OCI-LY1 (cell line): ENCODE data around the gene MYBPC1.

ENCODE experiments used
- H2AFZ ChIP-seq: fragments of 200-600 bp; sonication (generic), shearing (Covaris generic); 2 replicates; pipeline ENCODE4 v1.6.0; 2014; ENCODE audit warnings: antibody characterized with exemption, mild to moderate bottlenecking, low read length
- H3F3A ChIP-seq: fragments of 200-600 bp; sonication (generic), shearing (Covaris generic); 2 replicates; pipeline ENCODE4 v1.6.0; 2014; ENCODE audit warnings: mild to moderate bottlenecking, antibody characterized with exemption, low read length, moderate library complexity; ENCODE audit not compliant: insufficient read depth
- H3K27ac ChIP-seq: fragments of 200-600 bp; sonication (generic); 2 replicates; pipeline ENCODE4 v1.5.1; 2014; ENCODE audit warnings: low read length, mixed run types, mild to moderate bottlenecking, low read depth; ENCODE audit not compliant: poor library complexity, severe bottlenecking
- H3K27me3 ChIP-seq: fragments of 200-600 bp; sonication (generic); 2 replicates; pipeline ENCODE4 v1.6.0; 2014; ENCODE audit warnings: antibody characterized with exemption, mild to moderate bottlenecking, low read length, moderate library complexity; ENCODE audit not compliant: insufficient read depth
- H3K36me3 ChIP-seq: fragments of 200-600 bp; sonication (generic); 2 replicates; pipeline ENCODE4 v1.6.1; 2014; ENCODE audit warnings: mild to moderate bottlenecking, antibody characterized with exemption, low read length, moderate library complexity, mixed read lengths; ENCODE audit not compliant: insufficient read depth
- H3K4me1 ChIP-seq: fragments of 200-600 bp; sonication (generic); 2 replicates; pipeline ENCODE4 v1.5.1; 2014; ENCODE audit warnings: mild to moderate bottlenecking, low read length, moderate library complexity; ENCODE audit not compliant: insufficient read depth, severe bottlenecking
- H3K4me2 ChIP-seq: fragments of 200-600 bp; sonication (generic), shearing (Covaris generic); 2 replicates; pipeline ENCODE4 v1.6.1; 2014; ENCODE audit warnings: low read length
- H3K4me3 ChIP-seq: fragments of 200-600 bp; sonication (generic); 2 replicates; pipeline ENCODE4 v1.5.1; 2014; ENCODE audit warnings: low read length, low read depth, mild to moderate bottlenecking, mixed read lengths; ENCODE audit not compliant: poor library complexity, severe bottlenecking
- H3K79me2 ChIP-seq: fragments of 200-600 bp; shearing (Covaris generic); 2 replicates; pipeline ENCODE4 v1.6.1; 2016; ENCODE audit warnings: mixed run types, low read length, mixed read lengths; ENCODE audit not compliant: insufficient read depth
- H3K9ac ChIP-seq: fragments of 200-600 bp; sonication (generic), shearing (Covaris generic); 2 replicates; pipeline ENCODE4 v1.6.1; 2014; ENCODE audit warnings: mild to moderate bottlenecking, low read length, mixed read lengths
- H3K9me2 ChIP-seq: fragments of 200-600 bp; sonication (generic), shearing (Covaris generic); 2 replicates; pipeline ENCODE4 v1.6.1; 2014; ENCODE audit warnings: low read depth, mild to moderate bottlenecking, low read length, mixed read lengths
- H3K9me3 ChIP-seq: fragments of 200-600 bp; shearing (Covaris generic); 2 replicates; pipeline ENCODE4 v1.6.1; 2014; ENCODE audit warnings: low read length, mixed read lengths
- H4K20me1 ChIP-seq: fragments of 200-600 bp; sonication (generic), shearing (Covaris generic); 2 replicates; pipeline ENCODE4 v1.6.0; 2016; ENCODE audit warnings: mild to moderate bottlenecking, low read length; ENCODE audit not compliant: insufficient read depth
- EZH2 ChIP-seq: fragments of 200-600 bp; sonication (generic), shearing (Covaris generic); IDR thresholded peaks from 2 replicates; pipeline ENCODE4 v1.8.0; 2017; ENCODE audit warnings: borderline replicate concordance, mixed run types, mild to moderate bottlenecking, antibody characterized with exemption, low read length, moderate library complexity, mixed read lengths
- TF ChIP-seq, protein P1 (sequence below): fragments of 200-600 bp; sonication (generic), shearing (Covaris generic); IDR thresholded peaks from 2 replicates; pipeline ENCODE4 v1.5.1; 2017; ENCODE audit warnings: mild to moderate bottlenecking, antibody characterized with exemption, low read length, moderate library complexity, mixed read lengths

MYBPC1 gene

DNA sequence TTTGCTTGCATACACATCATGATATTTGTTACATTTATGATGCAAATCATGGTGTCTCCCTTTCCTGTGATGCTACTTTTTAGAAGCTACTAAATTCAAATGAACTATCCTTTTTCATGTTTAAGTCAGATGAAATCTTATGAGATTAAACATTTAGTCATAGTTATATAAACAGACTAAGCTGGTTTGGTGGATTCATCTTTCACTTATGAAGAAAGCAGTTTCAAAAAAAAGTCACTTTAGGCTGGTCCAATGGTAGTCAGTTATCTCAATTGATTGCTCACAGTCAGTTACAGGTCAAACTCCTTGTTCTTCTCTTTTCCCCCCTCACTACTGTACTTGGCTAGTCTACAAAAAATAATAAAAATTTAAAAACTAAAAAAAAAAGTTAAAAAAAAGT is 124.8 kb downstream of the MYBPC1 start:
- peaks cover 69% of the 10 kb centered on the region for H3K36me3 ChIP-seq

DNA sequence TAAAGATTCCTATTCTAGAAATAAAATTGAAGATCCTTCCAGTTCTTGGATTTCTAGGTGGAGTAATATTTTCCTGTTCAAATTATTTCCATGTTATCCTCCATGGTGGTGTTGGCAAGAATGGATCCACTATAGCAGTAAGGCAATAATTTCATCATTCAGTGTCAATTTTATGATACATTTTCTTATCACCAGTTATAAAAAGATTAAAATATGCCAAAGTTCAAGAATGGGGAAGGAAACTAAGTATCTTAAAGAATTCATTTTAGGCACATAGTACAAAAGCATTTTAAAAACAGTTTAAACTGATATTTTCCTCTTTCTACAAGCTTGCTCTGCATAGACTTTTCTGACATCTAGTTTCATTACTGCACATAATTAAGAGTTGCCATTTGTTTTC is 125.3 kb downstream of the MYBPC1 start:
- Histone ChIP-seq H3K79me2 (peaks cover 18% of the 10 kb centered on the region; the same call in 1 of the 2 replicates), H3K36me3 (peaks cover 74% of the 10 kb centered on the region), H4K20me1 (no peaks in the 10 kb centered on the region), H3K4me2 (no peak overlapping the region), H3K9ac (no peak overlapping the region), H3F3A (no peaks in the 10 kb centered on the region), H3K4me1 (no peaks in the 10 kb centered on the region), H3K27me3 (no peaks in the 10 kb centered on the region), H3K9me3 (no peaks in the 10 kb centered on the region), H2AFZ (no peak overlapping the region), H3K27ac (no peak overlapping the region), H3K4me3 (no peak overlapping the region), H3K9me2 (no peaks in the 10 kb centered on the region)
- TF ChIP-seq EZH2 = no peak
- TF ChIP-seq, protein P1, sequence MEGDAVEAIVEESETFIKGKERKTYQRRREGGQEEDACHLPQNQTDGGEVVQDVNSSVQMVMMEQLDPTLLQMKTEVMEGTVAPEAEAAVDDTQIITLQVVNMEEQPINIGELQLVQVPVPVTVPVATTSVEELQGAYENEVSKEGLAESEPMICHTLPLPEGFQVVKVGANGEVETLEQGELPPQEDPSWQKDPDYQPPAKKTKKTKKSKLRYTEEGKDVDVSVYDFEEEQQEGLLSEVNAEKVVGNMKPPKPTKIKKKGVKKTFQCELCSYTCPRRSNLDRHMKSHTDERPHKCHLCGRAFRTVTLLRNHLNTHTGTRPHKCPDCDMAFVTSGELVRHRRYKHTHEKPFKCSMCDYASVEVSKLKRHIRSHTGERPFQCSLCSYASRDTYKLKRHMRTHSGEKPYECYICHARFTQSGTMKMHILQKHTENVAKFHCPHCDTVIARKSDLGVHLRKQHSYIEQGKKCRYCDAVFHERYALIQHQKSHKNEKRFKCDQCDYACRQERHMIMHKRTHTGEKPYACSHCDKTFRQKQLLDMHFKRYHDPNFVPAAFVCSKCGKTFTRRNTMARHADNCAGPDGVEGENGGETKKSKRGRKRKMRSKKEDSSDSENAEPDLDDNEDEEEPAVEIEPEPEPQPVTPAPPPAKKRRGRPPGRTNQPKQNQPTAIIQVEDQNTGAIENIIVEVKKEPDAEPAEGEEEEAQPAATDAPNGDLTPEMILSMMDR = no peak

More for the DNA sequence above, 124.8 kb downstream of the MYBPC1 start:
- Histone ChIP-seq H4K20me1 (no peaks in the 10 kb centered on the region), H3K9me2 (no peaks in the 10 kb centered on the region), H3K4me1 (no peaks in the 10 kb centered on the region), H3K9me3 (no peaks in the 10 kb centered on the region), H3K4me2 (no peak overlapping the region), H3K9ac (no peak overlapping the region), H3K4me3 (no peak overlapping the region), H3K79me2 (peaks cover 23% of the 10 kb centered on the region), H3K27ac (no peak overlapping the region), H2AFZ (no peak overlapping the region), H3F3A (no peaks in the 10 kb centered on the region), H3K27me3 (no peaks in the 10 kb centered on the region)
- no peak for TF ChIP-seq EZH2
- TF ChIP-seq, protein P1 = no peak

DNA sequence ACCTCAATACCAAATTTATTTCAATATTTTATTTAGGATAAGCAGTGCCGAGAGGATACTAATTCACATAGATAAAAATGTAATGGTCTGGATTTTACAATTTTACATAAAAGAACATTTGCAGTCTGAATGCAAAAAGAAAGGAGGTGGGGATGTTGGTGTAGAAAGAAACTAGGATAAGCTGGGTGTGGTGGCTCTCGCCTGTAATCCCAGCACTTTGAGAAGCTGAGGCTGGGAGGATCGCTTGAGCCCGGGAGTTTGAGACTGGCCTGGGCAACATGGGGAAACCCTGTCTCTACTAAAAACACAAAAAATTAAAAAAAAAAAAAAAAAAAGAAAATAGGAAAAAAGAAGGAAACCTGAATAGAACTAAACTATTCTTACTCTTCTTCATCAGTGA is 127.6 kb downstream of the MYBPC1 start:
- H3K27me3 ChIP-seq = no peaks in the 10 kb centered on the region
- H3K27ac ChIP-seq = no peak overlapping the region
- H3K9me2 ChIP-seq = no peaks in the 10 kb centered on the region
- no peaks in the 10 kb centered on the region for H3K4me1 ChIP-seq
- H3K9ac ChIP-seq = no peak overlapping the region
- peaks cover under 1% of the 10 kb centered on the region; the same call in 1 of the 2 replicates for H3K79me2 ChIP-seq
- H3F3A ChIP-seq = no peaks in the 10 kb centered on the region
- no peak overlapping the region for H3K4me2 ChIP-seq
- peaks cover 80% of the 10 kb centered on the region for H3K36me3 ChIP-seq
- TF ChIP-seq, protein P1 = no peak
- TF ChIP-seq EZH2 = no peak
- no peaks in the 10 kb centered on the region for H4K20me1 ChIP-seq
- H2AFZ ChIP-seq = no peak overlapping the region
- no peaks in the 10 kb centered on the region for H3K9me3 ChIP-seq
- H3K4me3 ChIP-seq = no peak overlapping the region
